H1 (cell line): Measurements from ENCODE around the gene NFIX. TPM values are rescaled to one million over a fixed set of nuclear protein-coding genes. Genes with fewer than 3 reads are reported as not detected.

ENCODE experiments used
- CTCF ChIA-PET: fragments of 300-600 bp; sonication (Branson Sonifier 250); formaldehyde crosslinking; loops from one replicate; lab custom pipeline; 2021; ENCODE audit not compliant: partially characterized antibody; lab: Charles Lee
- POLR2A ChIA-PET: fragments of 300-600 bp; sonication (Branson Sonifier 250); formaldehyde crosslinking; loops from one replicate; lab custom pipeline; 2021; ENCODE audit warnings: inconsistent platforms; ENCODE audit not compliant: partially characterized antibody; lab: Charles Lee
- DNase-seq, 2 experiments: peaks; one replicate each; pipeline versions ENCODE4 v3.0.0 to v3.0.0-alpha.2; 2010 to 2022; ENCODE audit warnings: low spot score in 2 of 2, low read depth in 1 of 2, mixed read lengths in 1 of 2
- FAIRE-seq: peaks from 2 replicates; lab custom pipeline; 2011; peaks lifted over from hg19 to GRCh38; lab: Jason Lieb, UNC
- H2AFZ ChIP-seq: 2 replicates; pipeline ENCODE4 v1.8.1; 2012; ENCODE audit warnings: low read length, inconsistent platforms
- H2AK5ac ChIP-seq: 2 replicates; pipeline ENCODE4 v1.6.1; 2013; ENCODE audit warnings: low read depth, low read length
- H2BK120ac ChIP-seq: replicated peaks from 2 replicates; pipeline ENCODE3; 2013; ENCODE audit warnings: low read depth, low read length, inconsistent platforms
- H2BK12ac ChIP-seq: 2 replicates; pipeline ENCODE4 v1.6.1; 2013; ENCODE audit warnings: low read depth, low read length
- H2BK15ac ChIP-seq: 2 replicates; pipeline ENCODE4 v1.6.1; 2013; ENCODE audit warnings: low read length
- H2BK20ac ChIP-seq: 2 replicates; pipeline ENCODE4 v1.6.1; 2013; ENCODE audit warnings: low read length
- H2BK5ac ChIP-seq: 2 replicates; pipeline ENCODE4 v1.6.1; 2013; ENCODE audit warnings: low read depth, low read length
- H3K14ac ChIP-seq: 2 replicates; pipeline ENCODE4 v1.6.1; 2013; ENCODE audit warnings: inconsistent platforms; ENCODE audit not compliant: insufficient read length
- H3K18ac ChIP-seq: 2 replicates; pipeline ENCODE4 v1.6.1; 2013; ENCODE audit warnings: low read length; ENCODE audit errors: extremely low read depth
- H3K23ac ChIP-seq: 2 replicates; pipeline ENCODE4 v1.6.1; 2013; ENCODE audit warnings: inconsistent platforms; ENCODE audit not compliant: insufficient read length
- H3K23me2 ChIP-seq: 2 replicates; pipeline ENCODE4 v1.6.1; 2013; ENCODE audit warnings: low read depth, low read length
- H3K27ac ChIP-seq: 2 replicates; pipeline ENCODE4 v1.6.1; 2011; ENCODE audit warnings: low read depth, low read length, inconsistent platforms
- H3K27me3 ChIP-seq, 4 experiments: replicated peaks in 1 of 4; 1 replicate in 1 of 4; 2 replicates in 3 of 4; pipeline versions ENCODE4 v1.6.1 to v1.8.1; 2011 to 2013; ENCODE audit warnings: low read length in 3 of 4, mild to moderate bottlenecking in 3 of 4, inconsistent platforms in 2 of 4, mixed read lengths in 2 of 4, moderate library complexity in 1 of 4; ENCODE audit not compliant: control insufficient read depth in 3 of 4, insufficient read depth in 3 of 4; ENCODE audit errors: extremely low read depth in 1 of 4
- H3K36me3 ChIP-seq, 4 experiments: 2 replicates each; pipeline versions ENCODE4 v1.6.1 to v1.8.1; 2011 to 2013; ENCODE audit warnings: mild to moderate bottlenecking in 4 of 4, low read length in 3 of 4, moderate library complexity in 2 of 4, control low read depth in 1 of 4, inconsistent platforms in 1 of 4; ENCODE audit not compliant: insufficient read depth in 4 of 4, control insufficient read depth in 2 of 4
- H3K4ac ChIP-seq: replicated peaks from 2 replicates; pipeline ENCODE3; 2013; ENCODE audit warnings: low read length, low read depth, mixed read lengths, inconsistent platforms; ENCODE audit not compliant: insufficient read length
- H3K4me1 ChIP-seq, 4 experiments: replicated peaks in 1 of 4; 1 replicate in 1 of 4; 2 replicates in 3 of 4; pipeline versions ENCODE4 v1.6.1 to v1.8.1; 2011 to 2013; ENCODE audit warnings: low read length in 3 of 4, inconsistent platforms in 2 of 4, mixed read lengths in 1 of 4; ENCODE audit not compliant: insufficient read depth in 4 of 4, control insufficient read depth in 3 of 4
- H3K4me2 ChIP-seq, 2 experiments: 2 replicates each; pipeline versions ENCODE4 v1.6.1 to v1.8.1; 2011 to 2013; ENCODE audit warnings: low read depth in 2 of 2, low read length in 2 of 2, control low read depth in 1 of 2, inconsistent platforms in 1 of 2, mild to moderate bottlenecking in 1 of 2; ENCODE audit not compliant: insufficient read depth in 1 of 2
- H3K4me3 ChIP-seq, 4 experiments: fragments of 200-600, 300-600 bp in 1 of 4; sonication (generic), shearing (Covaris generic), sonication (Bioruptor Twin) in 1 of 4; 2 replicates each; pipeline versions ENCODE4 v1.5.1 to v1.8.1; 2011 to 2016; ENCODE audit warnings: low read length in 4 of 4, low read depth in 3 of 4, control low read depth in 2 of 4, inconsistent platforms in 2 of 4, mild to moderate bottlenecking in 2 of 4, mixed read lengths in 1 of 4, moderate library complexity in 1 of 4; ENCODE audit not compliant: insufficient read depth in 2 of 4; ENCODE audit errors: extremely low read depth in 1 of 4
- H3K56ac ChIP-seq: replicated peaks from 2 replicates; pipeline ENCODE3; 2013; ENCODE audit warnings: low read depth, mild to moderate bottlenecking, mixed read lengths, low read length, inconsistent platforms; ENCODE audit not compliant: insufficient read length
- H3K79me1 ChIP-seq: 2 replicates; pipeline ENCODE4 v1.6.1; 2013; ENCODE audit warnings: low read depth, low read length, control low read depth
- H3K79me2 ChIP-seq, 2 experiments: 2 replicates each; pipeline versions ENCODE4 v1.6.1 to v1.8.1; 2012 to 2013; ENCODE audit warnings: low read length in 2 of 2, mild to moderate bottlenecking in 2 of 2, inconsistent platforms in 1 of 2; ENCODE audit not compliant: insufficient read depth in 2 of 2, control insufficient read depth in 1 of 2
- H3K9ac ChIP-seq, 4 experiments: replicated peaks in 1 of 4; 1 replicate in 1 of 4; 2 replicates in 3 of 4; pipeline versions ENCODE4 v1.6.1 to v1.8.1; 2011 to 2013; ENCODE audit warnings: low read depth in 3 of 4, low read length in 3 of 4, control low read depth in 2 of 4, mild to moderate bottlenecking in 2 of 4, moderate library complexity in 2 of 4, inconsistent platforms in 1 of 4; ENCODE audit errors: extremely low read depth in 1 of 4
- H3K9me3 ChIP-seq, 2 experiments: 2 replicates each; pipeline versions ENCODE4 v1.6.1 to v1.8.1; 2012 to 2013; ENCODE audit warnings: mild to moderate bottlenecking in 2 of 2, moderate library complexity in 2 of 2, control low read depth in 1 of 2, inconsistent platforms in 1 of 2, low read depth in 1 of 2, low read length in 1 of 2, mixed read lengths in 1 of 2; ENCODE audit not compliant: insufficient read depth in 2 of 2
- H4K20me1 ChIP-seq, 2 experiments: replicated peaks in 1 of 2; 2 replicates each; pipeline versions ENCODE3 to v1.8.1; 2011 to 2013; ENCODE audit warnings: inconsistent platforms in 2 of 2, low read length in 2 of 2, mild to moderate bottlenecking in 1 of 2; ENCODE audit not compliant: insufficient read depth in 2 of 2, control insufficient read depth in 1 of 2
- H4K5ac ChIP-seq: 2 replicates; pipeline ENCODE4 v1.6.1; 2013; ENCODE audit warnings: low read length, low read depth, mixed read lengths, inconsistent platforms; ENCODE audit not compliant: insufficient read length
- H4K8ac ChIP-seq: 2 replicates; pipeline ENCODE4 v1.8.0; 2013; ENCODE audit warnings: mild to moderate bottlenecking, moderate library complexity, low read length, inconsistent platforms; ENCODE audit not compliant: insufficient read depth; ENCODE audit errors: extremely low read depth
- H4K91ac ChIP-seq: replicated peaks from 2 replicates; pipeline ENCODE3; 2013; ENCODE audit warnings: low read length, mixed read lengths, inconsistent platforms; ENCODE audit not compliant: insufficient read length
- CREB1 ChIP-seq: IDR thresholded peaks from 2 replicates; pipeline ENCODE4 v1.6.1; 2012; ENCODE audit warnings: inconsistent platforms
- CTBP2 ChIP-seq: IDR thresholded peaks from 2 replicates; pipeline ENCODE4 v1.7.0; 2011; ENCODE audit warnings: borderline replicate concordance, mild to moderate bottlenecking, moderate library complexity, mixed read lengths, low read length; ENCODE audit not compliant: insufficient read depth, insufficient read length
- E2F6 ChIP-seq: IDR thresholded peaks from 2 replicates; pipeline ENCODE4 v1.6.1; 2012; ENCODE audit warnings: inconsistent platforms
- EZH2 ChIP-seq: fragments of 200-600 bp; sonication (generic); IDR thresholded peaks from 2 replicates; pipeline ENCODE4 v1.7.1; 2012; ENCODE audit warnings: low read depth, mild to moderate bottlenecking, moderate library complexity, low read length, inconsistent platforms; ENCODE audit not compliant: severe bottlenecking
- GTF2F1 ChIP-seq: IDR thresholded peaks from 2 replicates; pipeline ENCODE4 v1.6.1; 2012; ENCODE audit warnings: low read depth, low read length, improper control_type of control experiment, borderline replicate concordance
- RFX5 ChIP-seq: IDR thresholded peaks from 2 replicates; pipeline ENCODE4 v1.6.1; 2011; ENCODE audit warnings: low read depth, low read length, improper control_type of control experiment, borderline replicate concordance
- SP1 ChIP-seq: IDR thresholded peaks from 2 replicates; pipeline ENCODE4 v1.6.1; 2011; ENCODE audit warnings: low read depth, low read length
- WGBS, 2 experiments: shearing (Covaris generic) in 1 of 2; methylation state at CpG; one replicate each; pipeline versions ENCODE4 v1.1.6 to v1.1.7; 2013 to 2015; ENCODE audit warnings: low lambda C conversion rate in 2 of 2, mixed read lengths in 2 of 2, inconsistent platforms in 1 of 2, low coverage in 1 of 2, missing lambda C conversion rate in 1 of 2; ENCODE audit not compliant: insufficient replicate concordance in 2 of 2, insufficient coverage in 1 of 2, insufficient read length in 1 of 2; ENCODE audit errors: extremely low coverage in 1 of 2, missing lambda C conversion rate in 1 of 2; 5-methylcytosine and 5-hydroxymethylcytosine counted together
- polyA plus RNA-seq, 7 experiments: library from polyadenylated mRNA; depleted of rRNA in 3 of 7; stranded (reverse) in 5 of 7; unstranded in 2 of 7; fragments of >200 nt in 5 of 7; fragments of 200-250 nt in 2 of 7; gene quantifications; 1 replicate in 5 of 7; 2 replicates in 1 of 7; 4 replicates in 1 of 7; pipeline versions ENCODE4 v1.2.1 to v1.2.3, GENCODE V29; 2011 to 2013; ENCODE audit warnings: missing spikeins in 2 of 7, mixed read lengths in 2 of 7
- total RNA-seq: library from RNA; stranded (reverse); fragmentation: NEBNext Ultra II Directional; extraction: Animal tissue kit (Norgen Biotek cat#: 25700); gene quantifications from 2 replicates; pipeline ENCODE4 v1.2.1, GENCODE V29; 2021
- TF ChIP-seq, protein P1 (sequence below), 3 experiments: IDR thresholded peaks; 1 replicate in 2 of 3; 2 replicates in 1 of 3; pipeline versions ENCODE4 v1.5.1 to v1.6.1; 2011; ENCODE audit warnings: low read length in 3 of 3, mild to moderate bottlenecking in 3 of 3, inconsistent platforms in 2 of 3, low read depth in 1 of 3, moderate library complexity in 1 of 3; ENCODE audit not compliant: insufficient read depth in 1 of 3; ENCODE audit errors: control extremely low read depth in 1 of 3

NFIX gene
- total and polyA plus RNA-seq, 2 of the 8 experiments (the other 6 are each of a cell fraction or from before 2014, with no cell fraction given) = 0.03 to 0.20 TPM

DNA sequence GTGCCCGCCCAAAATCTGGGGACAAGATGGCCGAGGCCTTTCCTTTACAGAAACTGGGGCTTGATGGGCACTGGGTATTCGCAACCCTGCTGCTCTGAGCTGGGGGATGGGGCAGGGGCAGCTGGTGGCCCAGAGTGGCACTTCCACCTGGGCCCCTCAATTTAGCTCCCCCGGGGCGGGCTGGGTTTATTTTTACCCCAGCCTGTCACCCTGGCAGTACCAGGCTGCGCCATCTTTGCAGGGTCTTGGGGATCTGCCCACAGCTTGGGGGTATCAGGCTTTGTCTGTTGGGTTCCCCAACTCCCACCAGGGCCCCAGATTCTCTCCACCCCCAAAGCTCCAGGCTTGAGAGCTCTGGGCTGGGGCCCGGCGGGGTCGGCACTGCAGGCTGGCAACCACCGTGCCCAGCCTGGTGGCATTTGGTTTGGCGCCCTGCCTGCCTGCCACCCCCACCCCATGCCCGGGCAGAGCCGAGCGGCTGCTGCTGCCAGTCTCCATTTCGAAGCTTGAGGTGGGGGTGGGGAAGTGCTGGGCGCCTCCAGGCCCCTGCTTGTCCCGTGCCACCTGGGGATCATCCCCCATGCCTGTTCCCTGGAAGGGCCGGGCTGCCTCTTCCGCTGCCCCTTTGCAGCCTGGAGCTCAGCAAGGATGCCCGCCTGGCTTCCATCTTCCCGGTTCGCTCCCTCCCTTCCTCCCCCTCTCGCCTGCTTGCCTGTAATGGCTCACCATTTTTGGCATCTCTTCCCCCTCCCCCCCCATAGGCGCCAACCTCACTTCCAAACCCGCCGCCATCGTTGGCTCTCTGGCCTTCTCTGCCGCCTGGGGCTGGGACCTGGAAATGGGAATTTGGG, 11.4 kb downstream of the NFIX start:
- no peak overlapping the region for H3K4me2 ChIP-seq
- no peak overlapping the region for H4K5ac ChIP-seq
- H3K18ac ChIP-seq = no peak overlapping the region
- peaks cover 3 to 23% (median 13%) of the 10 kb centered on the region in 4 experiments for H3K4me1 ChIP-seq
- H2BK120ac ChIP-seq = no peak overlapping the region
- no peak overlapping the region for H3K27ac ChIP-seq
- no peak overlapping the region for H3K9ac ChIP-seq
- ChIA-PET CTCF (interaction anchor here (1.0 to 12.9 kb wide), 17 partner anchors 8 to 89 kb away, joined by 3 to 175 read pairs (median 6); no protein-coding TSS in a partner anchor), POLR2A (interaction anchor here (0.8 to 1.7 kb wide), 6 partner anchors 9 to 21 kb away, joined by 3 to 5 read pairs (median 4); no protein-coding TSS in a partner anchor)
- no peak overlapping the region for H4K91ac ChIP-seq
- DNase-seq = no peak
- H4K20me1 ChIP-seq = peaks cover 2 to 13% of the 10 kb centered on the region in 2 experiments
- H2BK15ac ChIP-seq = no peak overlapping the region
- H2AFZ ChIP-seq = no peak overlapping the region
- no peak overlapping the region for H2BK20ac ChIP-seq
- H3K79me1 ChIP-seq = no peaks in the 10 kb centered on the region
- FAIRE-seq = no peak
- H4K8ac ChIP-seq = no peak overlapping the region
- WGBS, 2 experiments = 83% methylated on average over 22 of the region's 28 CpGs; no CpG with 5 or more reads in 1 of the 2 experiments
- H3K14ac ChIP-seq = no peak overlapping the region
- H3K4ac ChIP-seq = no peak overlapping the region
- H2BK5ac ChIP-seq = no peak overlapping the region
- H3K36me3 ChIP-seq = no peaks in the 10 kb centered on the region
- H3K27me3 ChIP-seq = peaks cover 44 to 95% (median 81%) of the 10 kb centered on the region in 4 experiments
- H3K4me3 ChIP-seq = no peak overlapping the region
- H3K23ac ChIP-seq = no peak overlapping the region
- TF ChIP-seq EZH2 = peak; percentile 25
- TF ChIP-seq RFX5 = no peak
- TF ChIP-seq GTF2F1 = no peak
- no peak for TF ChIP-seq E2F6
- no peak for TF ChIP-seq CREB1
- no peak for TF ChIP-seq CTBP2
- TF ChIP-seq, protein P1, sequence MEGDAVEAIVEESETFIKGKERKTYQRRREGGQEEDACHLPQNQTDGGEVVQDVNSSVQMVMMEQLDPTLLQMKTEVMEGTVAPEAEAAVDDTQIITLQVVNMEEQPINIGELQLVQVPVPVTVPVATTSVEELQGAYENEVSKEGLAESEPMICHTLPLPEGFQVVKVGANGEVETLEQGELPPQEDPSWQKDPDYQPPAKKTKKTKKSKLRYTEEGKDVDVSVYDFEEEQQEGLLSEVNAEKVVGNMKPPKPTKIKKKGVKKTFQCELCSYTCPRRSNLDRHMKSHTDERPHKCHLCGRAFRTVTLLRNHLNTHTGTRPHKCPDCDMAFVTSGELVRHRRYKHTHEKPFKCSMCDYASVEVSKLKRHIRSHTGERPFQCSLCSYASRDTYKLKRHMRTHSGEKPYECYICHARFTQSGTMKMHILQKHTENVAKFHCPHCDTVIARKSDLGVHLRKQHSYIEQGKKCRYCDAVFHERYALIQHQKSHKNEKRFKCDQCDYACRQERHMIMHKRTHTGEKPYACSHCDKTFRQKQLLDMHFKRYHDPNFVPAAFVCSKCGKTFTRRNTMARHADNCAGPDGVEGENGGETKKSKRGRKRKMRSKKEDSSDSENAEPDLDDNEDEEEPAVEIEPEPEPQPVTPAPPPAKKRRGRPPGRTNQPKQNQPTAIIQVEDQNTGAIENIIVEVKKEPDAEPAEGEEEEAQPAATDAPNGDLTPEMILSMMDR (IDR thresholded peaks at IDR 0.05; ENCODE audit: control extremely low read depth in 1 of 3, insufficient read depth in 1 of 3, low read depth in 1 of 3, low read length in 3 of 3) = no peak
- no peak for TF ChIP-seq SP1
- H3K9me3 ChIP-seq = no peaks in the 10 kb centered on the region; a peak in 1 of 4 replicates
- peaks cover 2% of the 10 kb centered on the region; the same call in 1 of the 2 replicates for H3K23me2 ChIP-seq
- H3K56ac ChIP-seq = no peak overlapping the region
- no peak overlapping the region for H2BK12ac ChIP-seq
- no peaks in the 10 kb centered on the region for H3K79me2 ChIP-seq
- no peak overlapping the region for H2AK5ac ChIP-seq
